Mesenchymal stem cell (in vitro differentiated cells and primary cell): ENCODE data around the gene PPTC7.
A peak's percentile ranks its signal among the peaks of the same experiment; 100 is the strongest.
"Not testable (repeated sequence)": the region's sequence is repeated elsewhere in the genome, so short reads cannot be mapped to it uniquely, and the experiment has no call there.

Source experiments
- DNase-seq: peaks from one replicate; pipeline ENCODE4 v3.0.0-alpha.2; 2013
- H2AFZ ChIP-seq: one replicate; pipeline ENCODE4 v1.6.1; 2013; ENCODE audit warnings: low read depth, mild to moderate bottlenecking, control low read depth, inconsistent platforms, low read length, moderate library complexity
- H2AK5ac ChIP-seq: 2 replicates; pipeline ENCODE4 v1.6.1; 2013; ENCODE audit warnings: low read length, moderate library complexity, mild to moderate bottlenecking, inconsistent platforms; ENCODE audit not compliant: severe bottlenecking
- H2BK120ac ChIP-seq: one replicate; pipeline ENCODE4 v1.6.1; 2013; ENCODE audit warnings: low read depth, mild to moderate bottlenecking, inconsistent platforms, low read length, moderate library complexity
- H2BK12ac ChIP-seq, 2 experiments: one replicate each; pipeline ENCODE4 v1.6.1; 2013; ENCODE audit warnings: inconsistent platforms in 2 of 2, low read length in 2 of 2, mild to moderate bottlenecking in 2 of 2, moderate library complexity in 2 of 2, control low read depth in 1 of 2
- H2BK15ac ChIP-seq: one replicate; pipeline ENCODE4 v1.6.1; 2013; ENCODE audit warnings: mild to moderate bottlenecking, low read depth, inconsistent platforms; ENCODE audit not compliant: poor library complexity, severe bottlenecking
- H2BK5ac ChIP-seq: 2 replicates; pipeline ENCODE4 v1.6.1; 2013; ENCODE audit warnings: low read depth, mild to moderate bottlenecking, low read length, control low read depth, inconsistent platforms; ENCODE audit not compliant: poor library complexity, severe bottlenecking
- H3K14ac ChIP-seq, 2 experiments: one replicate each; pipeline ENCODE4 v1.6.1; 2013; ENCODE audit warnings: inconsistent platforms in 2 of 2, low read length in 2 of 2, control low read depth in 1 of 2, mild to moderate bottlenecking in 1 of 2, moderate library complexity in 1 of 2
- H3K18ac ChIP-seq, 2 experiments: one replicate each; pipeline ENCODE4 v1.6.1; 2013; ENCODE audit warnings: inconsistent platforms in 2 of 2, low read length in 2 of 2, control low read depth in 1 of 2, low read depth in 1 of 2, mild to moderate bottlenecking in 1 of 2
- H3K23ac ChIP-seq, 2 experiments: one replicate each; pipeline ENCODE4 v1.6.1; 2013; ENCODE audit warnings: inconsistent platforms in 2 of 2, low read length in 2 of 2, mild to moderate bottlenecking in 2 of 2, moderate library complexity in 2 of 2, control low read depth in 1 of 2
- H3K27ac ChIP-seq: 2 replicates; pipeline ENCODE4 v1.5.1; 2013; ENCODE audit warnings: mild to moderate bottlenecking, moderate library complexity, low read length, control low read depth, inconsistent platforms; ENCODE audit not compliant: poor library complexity, severe bottlenecking
- H3K27me3 ChIP-seq, 2 experiments: 2 replicates each; pipeline versions ENCODE4 v1.6.1 to v1.7.0; 2013; ENCODE audit warnings: low read length in 2 of 2, mild to moderate bottlenecking in 2 of 2, moderate library complexity in 2 of 2, control low read depth in 1 of 2, inconsistent platforms in 1 of 2; ENCODE audit not compliant: control insufficient read depth in 1 of 2, insufficient read depth in 1 of 2
- H3K36me3 ChIP-seq, 2 experiments: 2 replicates each; pipeline versions ENCODE4 v1.6.1 to v1.7.0; 2013; ENCODE audit warnings: low read length in 2 of 2, control low read depth in 1 of 2, inconsistent platforms in 1 of 2, low read depth in 1 of 2, mild to moderate bottlenecking in 1 of 2; ENCODE audit not compliant: insufficient read depth in 2 of 2, control insufficient read depth in 1 of 2
- H3K4ac ChIP-seq, 2 experiments: one replicate each; pipeline ENCODE4 v1.6.1; 2013; ENCODE audit warnings: inconsistent platforms in 2 of 2, low read length in 2 of 2, mild to moderate bottlenecking in 2 of 2, moderate library complexity in 2 of 2, control low read depth in 1 of 2, low read depth in 1 of 2
- H3K4me1 ChIP-seq: 2 replicates; pipeline ENCODE4 v1.6.1; 2013; ENCODE audit warnings: low read depth, low read length, control low read depth; ENCODE audit not compliant: control insufficient read depth, insufficient read depth
- H3K4me2 ChIP-seq: 2 replicates; pipeline ENCODE4 v1.6.1; 2013; ENCODE audit warnings: low read length, mild to moderate bottlenecking, inconsistent platforms; ENCODE audit not compliant: poor library complexity, severe bottlenecking
- H3K4me3 ChIP-seq, 2 experiments: 2 replicates each; pipeline versions ENCODE4 v1.5.1 to v1.7.0; 2013; ENCODE audit warnings: low read length in 2 of 2, mild to moderate bottlenecking in 2 of 2, control low read depth in 1 of 2, low read depth in 1 of 2; ENCODE audit not compliant: insufficient read depth in 1 of 2
- H3K79me1 ChIP-seq: replicated peaks from 2 replicates; pipeline ENCODE4 v1.6.1; 2013; ENCODE audit warnings: mild to moderate bottlenecking, control low read depth, low read length, inconsistent platforms; ENCODE audit not compliant: poor library complexity, severe bottlenecking
- H3K9ac ChIP-seq: 2 replicates; pipeline ENCODE4 v1.7.0; 2013; ENCODE audit warnings: mild to moderate bottlenecking, low read length, moderate library complexity
- H3K9me3 ChIP-seq: 2 replicates; pipeline ENCODE4 v1.7.0; 2013; ENCODE audit warnings: mild to moderate bottlenecking, low read length; ENCODE audit not compliant: control insufficient read depth
- H4K8ac ChIP-seq: one replicate; pipeline ENCODE4 v1.6.1; 2013; ENCODE audit warnings: inconsistent platforms, mild to moderate bottlenecking, low read length, moderate library complexity
- H4K91ac ChIP-seq: one replicate; pipeline ENCODE4 v1.6.1; 2013; ENCODE audit warnings: mild to moderate bottlenecking, low read length, inconsistent platforms
- WGBS: methylation state at CpG from one replicate; pipeline ENCODE4 v1.1.7; 2013; ENCODE audit warnings: mixed read lengths; 5-methylcytosine and 5-hydroxymethylcytosine counted together

Gene PPTC7

GRCh38 chr12:110599334-110599733 is 16.2 kb upstream of the PPTC7 start:
- Histone ChIP-seq H2AK5ac (no peak overlapping the region), H2AFZ (no peak overlapping the region), H3K23ac (no peak overlapping the region), H3K4me2 (no peak overlapping the region), H3K36me3 (no peaks in the 10 kb centered on the region), H3K4ac (no peak overlapping the region), H3K79me1 (no peaks in the 10 kb centered on the region), H3K27ac (no peak overlapping the region), H3K14ac (no peak overlapping the region), H2BK15ac (no peak overlapping the region), H4K91ac (no peak overlapping the region), H2BK120ac (no peak overlapping the region), H3K9me3 (no peaks in the 10 kb centered on the region), H4K8ac (no peak overlapping the region), H3K4me3 (no peak overlapping the region), H2BK5ac (no peak overlapping the region), H2BK12ac (no peak overlapping the region), H3K27me3 (no peaks in the 10 kb centered on the region), H3K9ac (no peak overlapping the region), H3K4me1 (no peaks in the 10 kb centered on the region), H3K18ac (no peak overlapping the region)
- DNase-seq = no peak
- 95% methylated on average over 3 of the region's 4 CpGs for WGBS

GRCh38 chr12:110597885-110598284 is 14.8 kb upstream of the PPTC7 start:
- no peak for DNase-seq
- Histone ChIP-seq H2BK5ac (no peak overlapping the region), H3K27ac (no peak overlapping the region), H2BK12ac (no peak overlapping the region), H3K4me3 (no peak overlapping the region), H2AFZ (no peak overlapping the region), H3K9me3 (no peaks in the 10 kb centered on the region), H3K4ac (no peak overlapping the region), H3K23ac (no peak overlapping the region), H3K14ac (no peak overlapping the region), H3K4me2 (no peak overlapping the region), H3K27me3 (no peaks in the 10 kb centered on the region), H3K9ac (no peak overlapping the region), H2AK5ac (no peak overlapping the region), H2BK15ac (no peak overlapping the region), H3K4me1 (no peaks in the 10 kb centered on the region), H4K91ac (no peak overlapping the region), H3K18ac (no peak overlapping the region), H3K36me3 (no peaks in the 10 kb centered on the region), H2BK120ac (no peak overlapping the region), H4K8ac (no peak overlapping the region), H3K79me1 (no peaks in the 10 kb centered on the region)
- 95% methylated on average over 1 of the region's 1 CpG for WGBS

- H4K8ac ChIP-seq, H3K27me3 ChIP-seq, H4K91ac ChIP-seq, H2BK5ac ChIP-seq, H2AFZ ChIP-seq, DNase-seq, H3K79me1 ChIP-seq, H3K4me3 ChIP-seq, H3K14ac ChIP-seq, H3K23ac ChIP-seq, H2BK15ac ChIP-seq, H2AK5ac ChIP-seq, H3K4me1 ChIP-seq, H3K9ac ChIP-seq, H3K4me2 ChIP-seq, H3K27ac ChIP-seq, H2BK120ac ChIP-seq, H3K36me3 ChIP-seq, H3K9me3 ChIP-seq, H2BK12ac ChIP-seq, H3K18ac ChIP-seq, H3K4ac ChIP-seq: not testable (repeated sequence)
- 100% methylated on average over 3 of the region's 4 CpGs for WGBS
Observed at GRCh38 chr12:110592919-110593318, 9.8 kb upstream of the PPTC7 start.

- H3K27ac ChIP-seq = no peak overlapping the region
- H3K18ac ChIP-seq = no peak overlapping the region
- no peak overlapping the region for H4K8ac ChIP-seq
- H3K14ac ChIP-seq = no peak overlapping the region
- H3K4me3 ChIP-seq = no peak overlapping the region
- H3K27me3 ChIP-seq = no peaks in the 10 kb centered on the region
- no peak overlapping the region for H3K4me2 ChIP-seq
- no peak overlapping the region for H2AFZ ChIP-seq
- no peaks in the 10 kb centered on the region for H3K4me1 ChIP-seq
- H2AK5ac ChIP-seq = no peak overlapping the region
- 92% methylated on average over 5 of the region's 5 CpGs for WGBS
- DNase-seq = no peak
- no peak overlapping the region for H3K4ac ChIP-seq
- no peak overlapping the region for H3K23ac ChIP-seq
- H3K79me1 ChIP-seq = no peaks in the 10 kb centered on the region
- H2BK120ac ChIP-seq = no peak overlapping the region
- H2BK5ac ChIP-seq = no peak overlapping the region
- H4K91ac ChIP-seq = no peak overlapping the region
- no peaks in the 10 kb centered on the region for H3K9me3 ChIP-seq
- no peak overlapping the region for H2BK12ac ChIP-seq
- no peaks in the 10 kb centered on the region for H3K36me3 ChIP-seq
- H2BK15ac ChIP-seq = no peak overlapping the region
- H3K9ac ChIP-seq = peak overlapping the region; percentile 87
Observed at GRCh38 chr12:110592078-110592477, 9.0 kb upstream of the PPTC7 start.
